ENCODE data around the gene GLI2.

Gene GLI2

GRCh38 chr2:120737340-120738101 lies 1.9 kb downstream of the GLI2 start:
- no peak for DNase-seq (ENCODE audit: low spot score)
- TF ChIP-seq CTCF (IDR thresholded peaks at IDR 0.05; ENCODE audit: extremely low read depth, missing control alignments) = no peak

GRCh38 chr2:120738117-120738516 lies 2.4 kb downstream of the GLI2 start:
- TF ChIP-seq CTCF (IDR thresholded peaks at IDR 0.05; ENCODE audit: extremely low read depth, missing control alignments) = no peak
- DNase-seq (ENCODE audit: low spot score) = no peak

- no peak for DNase-seq (ENCODE audit: low spot score)
- TF ChIP-seq CTCF (IDR thresholded peaks at IDR 0.05; ENCODE audit: extremely low read depth, missing control alignments) = no peak
Observed at GRCh38 chr2:120738786-120739437, 3.2 kb downstream of the GLI2 start.

- DNase-seq (ENCODE audit: low spot score) = no peak
- TF ChIP-seq CTCF (IDR thresholded peaks at IDR 0.05; ENCODE audit: extremely low read depth, missing control alignments) = no peak
Observed at GRCh38 chr2:120739438-120740090, 3.9 kb downstream of the GLI2 start.

- TF ChIP-seq CTCF (IDR thresholded peaks at IDR 0.05; ENCODE audit: extremely low read depth, missing control alignments) = no peak
- no peak for DNase-seq (ENCODE audit: low spot score)
Observed at GRCh38 chr2:120740375-120740764, 4.7 kb downstream of the GLI2 start.

- no peak for DNase-seq (ENCODE audit: low spot score)
Observed at GRCh38 chr2:120740765-120741524, 5.3 kb downstream of the GLI2 start.

More at GRCh38 chr2:120740765-120741524, 5.3 kb downstream of the GLI2 start:
- no peak for TF ChIP-seq CTCF (IDR thresholded peaks at IDR 0.05; ENCODE audit: extremely low read depth, missing control alignments)
